Panc1 (cell line): ENCODE measurements around the gene MYOG. TPM values are rescaled to one million over a fixed set of nuclear protein-coding genes. Genes with fewer than 3 reads are reported as not detected.

Experiments used
- ATAC-seq: fragments of 200-7000 bp; cut with Tn5 transposase; 2 replicates; pipeline ENCODE4 v1.9.1; 2020; ENCODE audit warnings: mild to moderate bottlenecking, moderate library complexity
- BruUV-seq: library from RNA; stranded (reverse); fragments of 400-500 nt; replicated peaks from 2 replicates; lab custom pipeline; 2021; lab: Mats Ljungman, UMichigan
- CTCF ChIA-PET: fragments of 300-600 bp; sonication (Branson Sonifier 250); formaldehyde crosslinking; loops from one replicate; lab custom pipeline; 2022; ENCODE audit warnings: antibody characterized with exemption; lab: Charles Lee
- POLR2A ChIA-PET: fragments of 300-600 bp; sonication (Branson Sonifier 250); formaldehyde crosslinking; loops from one replicate; lab custom pipeline; 2022; ENCODE audit warnings: antibody characterized with exemption; lab: Charles Lee
- DNase-seq: peaks from one replicate; pipeline ENCODE4 v3.0.0-alpha.2; 2010; ENCODE audit warnings: low read depth, low spot score
- H3K27ac ChIP-seq: 2 replicates; pipeline ENCODE4 v1.5.1; 2011; ENCODE audit warnings: mild to moderate bottlenecking, low read length, inconsistent platforms
- H3K27me3 ChIP-seq: fragments of 200-500 bp; sonication (Bioruptor generic); 2 replicates; pipeline ENCODE4 v1.6.0; 2014; ENCODE audit warnings: low read length, inconsistent platforms; ENCODE audit not compliant: control insufficient read depth, insufficient read depth
- H3K36me3 ChIP-seq: fragments of 200-500 bp; sonication (Bioruptor generic); 2 replicates; pipeline ENCODE4 v1.5.1; 2014; ENCODE audit warnings: inconsistent platforms, mild to moderate bottlenecking, low read length, moderate library complexity; ENCODE audit not compliant: control insufficient read depth, insufficient read depth
- H3K4me1 ChIP-seq: 2 replicates; pipeline ENCODE4 v1.5.1; 2011; ENCODE audit warnings: inconsistent platforms, mild to moderate bottlenecking, low read length, moderate library complexity; ENCODE audit not compliant: control insufficient read depth, insufficient read depth
- H3K4me3 ChIP-seq, 2 experiments: 2 replicates each; pipeline ENCODE4 v1.5.1; 2011 to 2012; ENCODE audit warnings: low read depth in 2 of 2, low read length in 2 of 2, mild to moderate bottlenecking in 2 of 2, inconsistent platforms in 1 of 2, moderate library complexity in 1 of 2
- H3K9me3 ChIP-seq: fragments of 200-500 bp; sonication (Bioruptor generic); 2 replicates; pipeline ENCODE4 v1.5.1; 2014; ENCODE audit warnings: low read depth, mild to moderate bottlenecking, inconsistent platforms, low read length, moderate library complexity; ENCODE audit not compliant: control insufficient read depth, insufficient read depth
- CTCF ChIP-seq: fragments of 450-650 bp; IDR thresholded peaks from 2 replicates; pipeline ENCODE4 v1.5.1; 2017; ENCODE audit warnings: mild to moderate bottlenecking
- REST ChIP-seq, 2 experiments: IDR thresholded peaks; 2 replicates each; pipeline ENCODE4 v1.6.1; 2011 to 2012; ENCODE audit warnings: low read depth in 2 of 2, control low read depth in 1 of 2, low read length in 1 of 2, mild to moderate bottlenecking in 1 of 2, moderate library complexity in 1 of 2; ENCODE audit not compliant: insufficient read depth in 1 of 2
- SIN3A ChIP-seq: IDR thresholded peaks from 2 replicates; pipeline ENCODE4 v1.6.1; 2012; ENCODE audit warnings: low read depth, mild to moderate bottlenecking, low read length, moderate library complexity, borderline replicate concordance; ENCODE audit not compliant: insufficient read depth
- TCF7L2 ChIP-seq: IDR thresholded peaks from 2 replicates; pipeline ENCODE4 v1.6.1; 2011; ENCODE audit warnings: mild to moderate bottlenecking, low read depth, low read length, inconsistent platforms
- in situ Hi-C: cut with HindIII; loops from 2 replicates; pipeline ENCODE4 v1.10.0; 2016; ENCODE audit warnings: low sequenced_read_pairs, low pct_unique_long_range_greater_than_20kb
- intact Hi-C: fragments of 100-400 bp; cut with micrococcal nuclease; formaldehyde crosslinking; loops from one replicate; pipeline ENCODE4 v1.10.0; 2022; ENCODE audit not compliant: unreplicated experiment
- total RNA-seq: library from RNA; stranded (reverse); gene quantifications from one replicate; pipeline ENCODE4 v1.2.1, GENCODE V29; 2021; ENCODE audit not compliant: unreplicated experiment

Gene MYOG
- total RNA-seq, 1 experiment from 2014 or later, result not detected

GRCh38 chr1:203128431-203128715, 42.6 kb upstream of the MYOG start:
- in situ Hi-C loops (no loop called here), intact Hi-C loops (no loop called here)
- TF ChIP-seq SIN3A (no peak), CTCF (no peak), REST (IDR thresholded peaks at IDR 0.05; ENCODE audit: insufficient read depth in 1 of 2, low read depth in 2 of 2, low read length in 1 of 2) (no peak)
- ChIA-PET POLR2A (interaction anchor here (1.0 kb wide), 1 partner anchor 13 kb away, joined by 3 read pairs; no protein-coding TSS in a partner anchor), CTCF (interaction anchor here (0.8 to 1.4 kb wide), 7 partner anchors 19 to 144 kb away, joined by 3 to 6 read pairs (median 4); no protein-coding TSS in a partner anchor)
- BruUV-seq, result no TSS peak
- H3K4me1 ChIP-seq, result peaks cover 28% of the 10 kb centered on the region
- peak overlapping the region; percentile 51 for H3K27ac ChIP-seq
- peak overlapping the region; percentile 39 to 58 for H3K4me3 ChIP-seq
- ATAC-seq, result no peak
- DNase-seq, result no peak
- H3K9me3 ChIP-seq, result no peaks in the 10 kb centered on the region
- H3K36me3 ChIP-seq, result no peaks in the 10 kb centered on the region
- peaks cover 7% of the 10 kb centered on the region for H3K27me3 ChIP-seq

DNA sequence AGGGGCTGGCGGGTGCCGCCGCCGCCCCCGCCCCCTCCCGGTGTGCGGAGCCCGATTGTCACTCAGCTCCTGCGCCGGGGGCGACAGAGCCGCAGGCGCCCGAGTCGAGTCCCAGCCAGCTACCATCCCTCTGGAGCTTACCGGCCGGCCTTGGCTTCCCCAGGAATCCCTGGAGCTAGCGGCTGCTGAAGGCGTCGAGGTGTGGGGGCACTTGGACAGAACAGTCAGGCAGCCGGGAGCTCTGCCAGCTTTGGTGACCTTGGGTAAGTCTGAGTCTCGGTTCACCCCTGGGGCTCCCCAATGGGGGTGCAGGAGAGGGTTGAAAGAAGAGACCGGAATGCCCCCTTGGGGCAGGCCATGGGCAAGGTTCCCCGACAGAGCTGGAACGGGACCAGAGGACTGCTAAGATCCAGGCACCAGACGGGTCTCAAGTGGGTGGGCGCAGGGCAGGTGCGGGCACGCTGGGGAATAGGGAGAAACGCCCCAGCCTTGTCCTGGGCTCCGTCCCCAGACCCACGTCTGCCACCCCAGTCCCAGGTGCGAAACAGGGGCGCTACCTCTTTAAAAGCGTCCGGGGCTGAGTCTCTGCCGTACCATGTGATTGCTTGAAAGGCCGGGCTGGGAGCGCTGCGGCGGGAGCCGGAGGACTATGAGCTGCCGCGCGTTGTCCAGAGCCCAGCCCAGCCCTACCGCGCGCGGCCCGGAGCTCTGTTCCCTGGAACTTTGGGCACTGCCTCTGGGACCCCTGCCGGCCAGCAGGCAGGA, 42.0 kb upstream of the MYOG start, which contains the start of gene ADORA1:
Gene ADORA1 (plus strand): TSS at position 61 of the 765 bp plus-strand sequence. CDS start 1,116 bp downstream, outside the sequence.
- peaks cover 7% of the 10 kb centered on the region for H3K27me3 ChIP-seq
- ChIA-PET POLR2A (interaction anchor here (1.0 kb wide), 1 partner anchor 12 kb away, joined by 3 read pairs; no protein-coding TSS in a partner anchor), CTCF (interaction anchor here (0.8 to 1.4 kb wide), 8 partner anchors 20 to 145 kb away, joined by 3 to 6 read pairs (median 4); no protein-coding TSS in a partner anchor)
- H3K4me1 ChIP-seq, result peaks cover 28% of the 10 kb centered on the region
- intact Hi-C loops (no loop called here), in situ Hi-C loops (no loop called here)
- peak within 1 kb of the TSS; percentile 51 for H3K27ac ChIP-seq
- BruUV-seq, result no TSS peak
- H3K36me3 ChIP-seq, result no peaks in the 10 kb centered on the region
- H3K9me3 ChIP-seq, result no peaks in the 10 kb centered on the region
- DNase-seq (no peak), ATAC-seq (peak; percentile 90)
- H3K4me3 ChIP-seq, result peak within 1 kb of the TSS; percentile 39 to 58
- TF ChIP-seq SIN3A (no peak), CTCF (no peak), TCF7L2 (no peak), REST (IDR thresholded peaks at IDR 0.05; ENCODE audit: insufficient read depth in 1 of 2, low read depth in 2 of 2, low read length in 1 of 2) (no peak)
